HFF-Myc (cell line): Measurements from ENCODE around the gene NME5.
"Not testable (repeated sequence)": the region's sequence is repeated elsewhere in the genome, so short reads cannot be mapped to it uniquely, and the experiment has no call there.

Experiments used
- DNase-seq: peaks from one replicate; pipeline ENCODE4 v3.0.0-alpha.2; 2011; ENCODE audit warnings: low read depth; ENCODE audit errors: extremely low read depth
- H3K4me3 ChIP-seq: replicated peaks from 2 replicates; pipeline ENCODE4 v1.5.1; 2011; ENCODE audit warnings: low read depth, mild to moderate bottlenecking, control low read depth, low read length
- CTCF ChIP-seq: IDR thresholded peaks from 2 replicates; pipeline ENCODE4 v1.5.1; 2012; ENCODE audit warnings: mild to moderate bottlenecking, low read depth, low read length, control low read depth; ENCODE audit errors: missing control alignments

The NME5 gene

GRCh38 chr5:138091685-138092084 lies 47.5 kb downstream of the NME5 start:
- TF ChIP-seq CTCF = no peak
- DNase-seq = no peak
- H3K4me3 ChIP-seq = no peak overlapping the region

- no peak for TF ChIP-seq CTCF
- no peak for DNase-seq
- H3K4me3 ChIP-seq = no peak within 1 kb of the TSS
These were observed 55.5 kb downstream of the NME5 start, which contains the start of gene WNT8A for GRCh38 chr5:138083702-138084101. Gene WNT8A (plus strand): TSS chr5:138084033. CDS start chr5:138084128, 95 bp downstream.

- DNase-seq = no peak
- no peak overlapping the region for H3K4me3 ChIP-seq
- no peak for TF ChIP-seq CTCF
These were observed 57.2 kb downstream of the NME5 start for GRCh38 chr5:138082033-138082432.

GRCh38 chr5:138078006-138078643 lies 61.1 kb downstream of the NME5 start:
- no peak overlapping the region for H3K4me3 ChIP-seq
- no peak for DNase-seq
- no peak for TF ChIP-seq CTCF

GRCh38 chr5:138077064-138077696 lies 62.0 kb downstream of the NME5 start:
- no peak overlapping the region for H3K4me3 ChIP-seq
- peak; percentile 84 for TF ChIP-seq CTCF
- peak; percentile 37 for DNase-seq

GRCh38 chr5:138070026-138070425 lies 69.2 kb downstream of the NME5 start:
- not testable (repeated sequence) for DNase-seq, H3K4me3 ChIP-seq

- peak; percentile 49 for DNase-seq
- no peak overlapping the region for H3K4me3 ChIP-seq
- TF ChIP-seq CTCF = peak; percentile 88
These were observed 70.3 kb downstream of the NME5 start for GRCh38 chr5:138068742-138069600.
